ENCODE results near the gene ST6GAL2. TPM values are rescaled to one million over a fixed set of nuclear protein-coding genes. Genes with fewer than 3 reads are reported as not detected.

ST6GAL2 gene
- total RNA-seq = 10 to 100 TPM; 15.5 to 43.0 TPM
- long read RNA-seq, donor 1, partial matches to known transcripts = 0 of 8 reads
- long read RNA-seq, donor 1, other reads (novel, unspliced or antisense) = 8 of 8 reads
- long read RNA-seq, donor 2, partial matches to known transcripts = 3 of 16 reads
- long read RNA-seq, donor 2, other reads (novel, unspliced or antisense) = 13 of 16 reads

DNA sequence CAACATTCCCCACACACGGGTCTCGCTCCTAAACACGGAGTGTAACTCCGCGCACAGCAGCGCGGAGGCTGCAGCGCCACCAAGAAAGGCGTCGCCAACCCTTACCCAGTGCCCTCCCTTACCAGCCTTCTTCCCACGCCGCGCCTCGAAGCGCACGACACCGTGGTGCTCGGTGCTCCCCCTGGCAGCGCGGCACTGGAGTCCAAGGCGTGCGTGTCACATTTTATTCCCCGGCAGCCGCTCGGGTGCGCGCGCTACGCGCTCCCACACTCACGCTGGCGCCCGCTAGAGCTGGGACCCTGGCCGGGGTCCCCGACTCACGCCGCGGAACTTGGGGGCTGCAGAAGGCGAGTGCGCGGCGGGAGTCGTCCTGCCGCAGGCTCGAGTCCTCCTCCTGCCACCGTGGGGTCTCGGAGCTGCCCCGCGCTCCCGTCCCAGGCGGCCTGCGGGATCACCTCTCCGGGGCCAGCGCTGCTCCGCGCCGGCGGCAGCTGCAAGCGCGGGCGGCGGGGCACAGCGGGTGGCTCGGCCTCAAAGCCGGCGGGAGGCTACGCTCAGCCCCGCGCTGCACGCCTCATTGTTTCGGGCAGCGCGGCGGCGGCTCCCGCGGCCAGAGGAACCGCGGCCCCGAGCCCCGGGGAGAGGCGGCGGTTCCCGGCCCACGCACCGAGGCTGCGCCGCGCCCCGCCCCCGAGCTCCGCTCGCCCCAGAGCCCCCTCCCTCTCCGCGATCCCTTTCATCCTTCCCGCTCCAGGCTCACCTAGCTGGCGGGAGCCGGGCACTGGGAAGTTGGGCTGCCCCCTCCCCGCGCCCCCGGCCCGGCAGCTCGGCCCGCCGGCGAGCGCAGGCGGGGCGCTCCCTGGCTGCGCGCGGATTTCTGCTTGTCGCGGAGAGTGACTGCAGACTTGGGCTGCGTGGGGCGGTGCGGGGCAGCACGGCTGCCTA lies at the start of gene ST6GAL2:
Gene ST6GAL2, minus strand, starts transcription at position 197 of the 945 bp plus-strand sequence. CDS start 42,190 bp downstream, outside the sequence.
- no peak for DNase-seq (ENCODE audit: low spot score)
- intact Hi-C loops (cut with DNase I) = no loop called here

DNA sequence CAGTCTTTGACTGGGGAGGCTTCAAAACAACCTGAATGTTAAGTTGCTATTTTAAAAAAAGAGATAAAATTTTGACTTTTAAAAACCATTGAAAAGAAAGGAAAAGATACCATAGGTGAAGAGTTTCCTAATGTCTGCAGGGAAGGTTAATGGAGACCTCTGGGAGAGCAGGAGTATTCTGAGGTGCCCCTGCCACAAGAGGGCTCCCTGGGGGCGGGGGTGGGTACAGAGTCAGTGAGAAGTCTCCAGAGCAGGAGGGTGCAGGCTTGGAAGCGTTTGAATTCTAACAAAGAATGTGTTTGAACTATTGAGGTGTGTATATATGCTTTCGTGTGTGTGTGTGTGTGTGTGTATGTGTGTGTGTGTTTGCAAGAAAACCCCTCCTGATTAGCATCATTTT lies 46.7 kb upstream of the ST6GAL2 start:
- intact Hi-C loops (cut with DNase I) = loop anchor here in 1 of 2 donors (2.0 kb wide), 1 partner anchor 44 kb away; no protein-coding TSS in a partner anchor
- DNase-seq (ENCODE audit: low spot score) = no peak

- DNase-seq (ENCODE audit: low spot score) = no peak
- intact Hi-C loops (cut with DNase I) = loop anchor here in 1 of 2 donors (2.0 kb wide), 1 partner anchor 43 kb away; no protein-coding TSS in a partner anchor
Measured at GRCh38 chr2:106931717-106932335, 45.9 kb upstream of the ST6GAL2 start.

DNA sequence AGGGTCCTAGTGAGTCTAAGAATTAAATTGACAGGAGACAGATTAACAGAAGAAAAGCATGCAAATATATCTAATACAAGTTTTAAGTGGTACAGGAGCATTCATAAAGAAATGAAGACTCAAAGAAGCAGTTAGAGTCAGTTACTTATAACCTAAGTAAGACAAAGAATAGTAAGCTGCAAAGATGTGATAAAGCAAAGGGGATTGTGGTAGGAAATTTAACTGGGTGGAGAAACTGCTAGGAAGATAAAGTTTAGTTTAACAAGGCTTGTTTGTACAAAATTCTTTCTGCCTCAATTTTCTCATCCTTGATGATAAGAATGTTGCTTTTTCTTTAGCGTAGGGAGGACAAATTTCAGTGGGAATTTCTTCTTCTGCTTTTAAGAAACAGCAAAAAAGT lies 35.5 kb upstream of the ST6GAL2 start:
- intact Hi-C loops (cut with DNase I) = no loop called here
- no peak for DNase-seq (ENCODE audit: low spot score)

DNA sequence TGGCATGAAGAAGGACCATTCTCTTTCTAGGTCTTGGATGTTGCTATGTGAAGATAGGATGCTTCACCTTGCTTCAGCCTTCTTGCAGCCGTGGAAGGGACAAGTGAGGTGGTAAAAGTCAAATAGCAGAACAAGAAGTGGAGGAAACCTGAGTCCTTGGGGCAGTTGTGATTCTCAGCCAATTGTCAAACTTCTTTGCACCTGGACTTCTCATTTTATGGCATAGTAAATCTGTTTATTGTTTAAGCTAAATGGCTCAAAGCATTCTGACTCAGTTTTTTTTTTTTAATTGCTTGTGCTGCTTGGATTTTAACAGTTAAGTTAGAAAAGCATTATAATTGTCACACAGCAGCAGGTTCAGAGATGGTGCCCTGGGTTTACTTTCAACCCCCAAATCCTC lies 33.0 kb upstream of the ST6GAL2 start:
- DNase-seq (ENCODE audit: low spot score) = no peak
- intact Hi-C loops (cut with DNase I) = no loop called here

- intact Hi-C loops (cut with DNase I) = no loop called here
- no peak for DNase-seq (ENCODE audit: low spot score)
Measured at GRCh38 chr2:106904242-106904641, 18.3 kb upstream of the ST6GAL2 start.

DNA sequence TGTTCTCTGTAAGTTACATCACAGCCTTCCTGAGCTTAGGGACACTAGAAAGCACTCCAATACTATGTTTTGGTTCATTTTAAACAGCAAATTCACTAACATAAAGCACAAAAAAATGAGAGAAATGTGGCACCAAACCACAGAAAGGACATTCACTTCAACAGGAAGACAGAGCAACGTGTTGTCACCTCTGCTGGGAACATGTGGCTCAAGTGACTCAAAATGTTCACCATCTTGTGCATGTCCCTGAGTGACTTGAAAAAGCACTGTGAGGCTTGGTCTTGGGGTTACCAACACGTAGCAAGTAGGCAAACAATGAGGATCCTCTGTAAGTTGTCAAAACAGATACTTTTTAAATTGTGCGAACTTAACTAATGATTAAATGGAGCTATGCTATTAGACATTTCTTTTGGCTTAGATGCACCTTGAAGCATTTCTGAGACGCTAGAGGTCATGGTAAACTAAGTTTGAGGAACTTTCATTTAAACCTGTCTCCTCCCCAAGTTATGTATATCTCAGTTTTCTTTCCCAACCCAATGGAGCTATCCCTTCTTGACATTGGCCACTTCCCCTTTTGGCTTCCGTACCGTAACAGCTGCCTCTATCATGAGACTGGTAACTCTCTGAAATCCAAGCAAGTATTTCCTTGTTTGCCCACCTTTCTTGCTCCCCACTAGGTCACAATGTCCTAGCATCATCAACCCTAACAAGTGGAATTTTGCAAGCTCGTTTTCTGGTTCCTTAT lies 14.0 kb upstream of the ST6GAL2 start:
- no peak for DNase-seq (ENCODE audit: low spot score)
- intact Hi-C loops (cut with DNase I) = no loop called here

GRCh38 chr2:106894545-106894944 lies 8.6 kb upstream of the ST6GAL2 start:
- intact Hi-C loops (cut with DNase I) = no loop called here
- DNase-seq (ENCODE audit: low spot score) = no peak

DNA sequence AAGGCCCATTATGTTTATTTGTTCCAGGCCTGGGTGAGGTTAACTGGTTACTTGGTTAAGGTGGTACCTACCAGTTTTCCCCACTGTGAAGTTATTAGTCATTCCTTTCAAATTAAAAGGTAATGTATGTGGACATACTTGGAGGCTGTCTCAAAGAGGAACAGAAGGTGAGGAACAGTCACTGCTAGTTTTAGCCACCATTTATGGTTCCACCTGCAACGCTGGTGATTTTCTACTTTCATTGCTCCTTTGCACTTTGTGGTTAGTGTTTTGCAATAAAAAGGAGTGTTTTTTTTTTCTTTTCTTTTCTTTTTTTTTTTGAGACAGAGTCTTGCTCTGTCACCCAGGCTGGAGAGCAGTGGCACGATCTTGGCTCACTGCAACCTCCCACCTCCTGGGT lies 6.1 kb upstream of the ST6GAL2 start:
- intact Hi-C loops (cut with DNase I) = no loop called here
- DNase-seq (ENCODE audit: low spot score) = no peak

GRCh38 chr2:106890606-106891005 lies 4.6 kb upstream of the ST6GAL2 start:
- intact Hi-C loops (cut with DNase I) = no loop called here
- no peak for DNase-seq (ENCODE audit: low spot score)

DNA sequence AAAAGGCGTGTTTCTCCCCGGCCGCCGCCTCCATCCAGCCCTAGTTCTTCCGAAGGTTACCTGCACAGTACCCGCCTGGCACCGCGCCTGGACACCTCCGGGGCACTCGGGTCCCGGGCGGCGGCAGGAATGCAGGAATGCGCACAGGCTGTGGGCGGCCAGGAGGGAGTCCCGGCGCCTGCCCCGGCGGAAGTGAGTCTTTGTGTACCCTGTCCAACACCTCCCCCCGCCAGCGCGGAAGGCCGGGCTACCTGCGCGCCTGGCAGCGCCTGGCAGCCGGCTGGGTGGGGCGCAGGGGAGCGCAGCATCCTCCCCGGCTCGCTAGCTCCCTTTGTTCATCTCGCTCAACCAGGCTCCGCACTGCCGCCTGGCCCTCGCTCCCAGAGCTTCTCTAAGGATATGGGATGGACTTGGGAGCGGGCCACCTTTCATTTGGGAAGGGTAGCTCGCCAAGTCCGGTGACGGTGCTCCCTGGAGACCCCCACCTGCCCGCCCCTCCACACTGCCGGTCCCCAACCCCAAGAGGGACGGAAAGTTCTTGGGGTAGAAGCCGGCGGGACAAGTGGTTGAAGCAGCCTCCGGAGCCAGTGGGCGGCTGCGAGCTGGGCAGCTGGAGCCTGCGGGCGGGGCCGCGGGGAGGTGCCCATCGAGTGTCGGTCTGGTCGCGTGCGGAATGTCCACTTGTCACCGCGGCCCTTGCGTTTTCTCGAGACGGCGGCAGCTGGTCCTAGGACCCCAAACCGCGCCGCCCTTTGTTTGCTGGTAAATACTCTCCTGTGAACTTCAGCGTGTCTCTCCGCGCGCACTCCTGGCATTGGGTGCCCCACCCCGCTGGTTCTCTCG lies 1.2 kb upstream of the ST6GAL2 start:
- intact Hi-C loops (cut with DNase I) = no loop called here
- DNase-seq (ENCODE audit: low spot score) = peak; percentile 85

DNA sequence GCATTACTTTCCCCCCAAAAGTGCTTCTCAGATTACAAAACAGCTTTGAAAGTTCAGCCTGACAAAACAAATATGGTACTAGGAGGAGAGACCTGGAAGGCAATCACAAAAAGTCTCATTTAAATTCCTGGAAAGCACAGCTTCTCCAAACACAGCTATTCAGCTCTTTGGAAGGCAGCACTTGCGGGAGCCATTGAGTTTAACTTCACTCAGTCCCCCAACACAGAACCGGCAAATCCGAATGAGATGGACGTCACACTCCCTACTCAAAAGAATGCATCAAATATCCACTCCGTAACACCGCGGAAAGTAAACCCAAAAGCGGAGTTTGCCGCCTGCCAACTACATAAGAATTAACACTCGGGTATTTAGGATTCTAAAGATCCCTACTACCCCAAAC lies 638 bp downstream of the ST6GAL2 start:
- intact Hi-C loops (cut with DNase I) = no loop called here
- no peak for DNase-seq (ENCODE audit: low spot score)

DNA sequence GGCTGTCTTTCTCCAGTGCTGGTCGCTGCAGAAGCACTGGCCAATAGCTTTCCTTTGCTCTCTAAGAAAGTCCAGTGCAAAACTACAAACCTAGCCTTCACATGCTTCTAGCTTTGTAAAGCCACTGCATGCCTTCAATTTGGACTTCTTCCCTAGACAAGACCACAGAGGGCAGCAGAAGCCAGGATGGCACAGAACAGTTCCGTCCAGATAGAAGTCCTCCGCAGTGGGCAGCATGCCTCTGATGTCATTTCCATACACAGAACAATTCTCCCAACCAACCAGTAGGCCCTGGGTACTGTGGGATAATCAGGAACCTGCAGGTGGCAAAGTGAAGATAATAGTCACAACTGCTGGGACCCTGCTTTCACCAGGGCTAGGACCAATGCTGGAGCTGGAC lies 3.3 kb downstream of the ST6GAL2 start:
- intact Hi-C loops (cut with DNase I) = no loop called here
- DNase-seq (ENCODE audit: low spot score) = no peak

DNA sequence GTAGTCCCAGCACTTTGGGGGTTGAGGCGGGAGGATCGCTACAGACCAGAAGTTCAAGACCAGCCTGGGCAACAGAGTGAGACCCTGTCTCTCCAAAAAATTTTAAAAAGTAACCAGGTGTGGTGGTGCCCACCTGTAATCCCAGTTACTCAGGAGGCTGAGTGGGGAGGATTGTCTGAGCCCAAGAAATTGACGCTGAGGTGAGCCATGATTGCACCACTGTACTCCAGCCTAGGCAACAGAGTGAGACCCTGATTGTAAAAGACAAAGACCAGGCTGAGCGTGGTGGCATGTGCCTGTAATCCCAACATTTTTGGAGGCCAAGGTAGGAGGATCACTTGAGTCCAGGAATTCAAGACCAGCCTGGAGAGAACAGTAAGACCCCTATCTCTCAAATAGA lies 7.8 kb downstream of the ST6GAL2 start:
- intact Hi-C loops (cut with DNase I) = loop anchor here in 1 of 2 donors (10.0 kb wide), 1 partner anchor 457 kb away; no protein-coding TSS in a partner anchor
- DNase-seq (ENCODE audit: low spot score) = no peak

- no peak for DNase-seq (ENCODE audit: low spot score)
Measured at GRCh38 chr2:106876699-106877098, 9.3 kb downstream of the ST6GAL2 start.

DNA sequence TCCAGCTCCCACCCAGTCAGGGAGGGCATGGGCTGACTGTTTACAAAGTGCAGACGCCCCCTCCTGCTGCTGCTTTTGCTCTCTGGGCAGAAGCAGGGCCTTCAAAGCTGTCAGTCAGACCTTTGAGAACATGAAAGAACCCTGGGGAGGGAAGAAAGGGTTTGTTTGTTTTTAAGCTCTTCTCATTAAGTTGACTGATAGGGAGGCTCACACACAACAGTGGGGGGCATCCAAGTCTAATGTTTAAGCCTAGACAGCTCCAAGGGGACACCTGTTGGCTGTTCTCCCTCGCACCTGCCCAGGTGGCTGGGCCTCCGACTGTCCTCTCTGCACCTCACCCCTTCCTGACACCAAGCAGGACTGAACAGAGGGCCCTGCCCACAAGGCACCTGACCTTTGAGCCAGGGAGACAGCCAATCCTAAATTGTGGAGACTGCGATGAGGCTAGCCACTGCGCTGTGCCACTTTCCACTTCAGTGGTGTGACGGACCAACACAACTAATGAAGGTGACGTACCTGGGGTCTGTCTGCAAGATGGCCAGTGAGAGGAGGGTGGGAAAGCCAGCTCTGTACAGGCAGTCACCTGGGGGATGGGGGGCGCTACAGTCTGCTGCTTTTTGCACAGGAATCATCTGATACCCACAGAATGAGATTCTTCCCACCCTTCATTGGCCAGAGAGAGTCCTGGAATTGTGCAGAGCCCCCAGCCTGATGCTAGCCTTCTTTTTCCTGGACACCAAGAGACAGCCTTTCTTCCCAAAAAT lies 16.3 kb downstream of the ST6GAL2 start:
- intact Hi-C loops (cut with DNase I) = loop anchor here in 1 of 2 donors (10.0 kb wide), 1 partner anchor 465 kb away; no protein-coding TSS in a partner anchor
- no peak for DNase-seq (ENCODE audit: low spot score)

More at GRCh38 chr2:106876699-106877098, 9.3 kb downstream of the ST6GAL2 start:
- intact Hi-C loops (cut with DNase I) = loop anchor here in 1 of 2 donors (10.0 kb wide), 1 partner anchor 458 kb away; no protein-coding TSS in a partner anchor

- intact Hi-C loops (cut with DNase I) = no loop called here
- no peak for DNase-seq (ENCODE audit: low spot score)
Measured at GRCh38 chr2:106868275-106868674, 17.7 kb downstream of the ST6GAL2 start.
